PC-3 (cell line): Measurements from ENCODE around the gene ZNF322. TPM values are rescaled to one million over a fixed set of nuclear protein-coding genes. Genes with fewer than 3 reads are reported as not detected.

Experiments
- ATAC-seq: fragments of 200-7000 bp; cut with Tn5 transposase; 2 replicates; pipeline ENCODE4 v1.9.1; 2020; ENCODE audit warnings: mild to moderate bottlenecking, moderate library complexity
- BruUV-seq: library from RNA; stranded (reverse); fragments of 400-500 nt; replicated peaks from 2 replicates; lab custom pipeline; 2021; lab: Mats Ljungman, UMichigan
- CTCF ChIA-PET: fragments of 300-600 bp; sonication (Branson Sonifier 250); formaldehyde crosslinking; loops from one replicate; lab custom pipeline; 2022; ENCODE audit warnings: antibody characterized with exemption; lab: Charles Lee
- POLR2A ChIA-PET: fragments of 300-600 bp; sonication (Branson Sonifier 250); formaldehyde crosslinking; loops from one replicate; lab custom pipeline; 2022; ENCODE audit warnings: antibody characterized with exemption; ENCODE audit not compliant: unreplicated experiment; lab: Charles Lee
- DNase-seq: peaks from one replicate; pipeline ENCODE4 v3.0.0-alpha.2; 2015
- H2AFZ ChIP-seq: fragments of 300-600 bp; sonication (generic); 2 replicates; pipeline ENCODE4 v1.6.0; 2016; ENCODE audit warnings: antibody characterized with exemption, low read length
- H3F3A ChIP-seq: fragments of 300-600 bp; sonication (generic); one replicate; pipeline ENCODE4 v1.6.0; 2017; ENCODE audit warnings: antibody characterized with exemption, low read length, control low read depth, mild to moderate bottlenecking; ENCODE audit not compliant: unreplicated experiment
- H3K27ac ChIP-seq: fragments of 300-600 bp; sonication (generic); 2 replicates; pipeline ENCODE4 v1.5.1; 2016; ENCODE audit warnings: mild to moderate bottlenecking, low read length
- H3K27me3 ChIP-seq: fragments of 300-600 bp; sonication (generic); 2 replicates; pipeline ENCODE4 v1.6.1; 2016; ENCODE audit warnings: low read length, mixed read lengths
- H3K36me3 ChIP-seq: fragments of 300-600 bp; sonication (generic); 2 replicates; pipeline ENCODE4 v1.6.1; 2016; ENCODE audit warnings: low read depth, mixed run types, low read length, mixed read lengths
- H3K4me1 ChIP-seq: fragments of 300-600 bp; sonication (generic); 2 replicates; pipeline ENCODE4 v1.5.1; 2016; ENCODE audit warnings: low read length; ENCODE audit not compliant: insufficient read depth
- H3K4me2 ChIP-seq: fragments of 300-600 bp; sonication (generic); 2 replicates; pipeline ENCODE4 v1.6.0; 2016; ENCODE audit warnings: low read length
- H3K4me3 ChIP-seq: fragments of 300-600 bp; sonication (generic); 2 replicates; pipeline ENCODE4 v1.5.1; 2016; ENCODE audit warnings: mild to moderate bottlenecking, low read length, mixed read lengths
- H3K79me2 ChIP-seq: fragments of 300-600 bp; sonication (generic); 2 replicates; pipeline ENCODE4 v1.6.1; 2017; ENCODE audit warnings: low read length, mixed read lengths
- H3K9ac ChIP-seq: fragments of 300-600 bp; sonication (generic); 2 replicates; pipeline ENCODE4 v1.6.0; 2016; ENCODE audit warnings: mild to moderate bottlenecking, low read length
- H3K9me2 ChIP-seq: fragments of 300-600 bp; sonication (generic); replicated peaks from 2 replicates; pipeline ENCODE4 v1.6.1; 2016; ENCODE audit warnings: mixed run types, low read length, mixed read lengths
- H3K9me3 ChIP-seq: fragments of 300-600 bp; sonication (generic); 2 replicates; pipeline ENCODE4 v1.6.1; 2016; ENCODE audit warnings: low read length, mixed read lengths
- H4K20me1 ChIP-seq: fragments of 300-600 bp; sonication (generic); 2 replicates; pipeline ENCODE4 v1.6.1; 2016; ENCODE audit warnings: low read length, mixed read lengths
- EZH2 ChIP-seq: fragments of 300-600 bp; sonication (generic); IDR thresholded peaks from one replicate; pipeline ENCODE4 v1.6.1; 2017; ENCODE audit warnings: antibody characterized with exemption, mild to moderate bottlenecking, low read length; ENCODE audit not compliant: unreplicated experiment
- EZH2phosphoT487 ChIP-seq: fragments of 300-600 bp; sonication (generic); IDR thresholded peaks from 2 replicates; pipeline ENCODE4 v1.6.1; 2018; ENCODE audit warnings: mild to moderate bottlenecking, antibody characterized with exemption, low read length, borderline replicate concordance
- intact Hi-C: fragments of 100-400 bp; cut with micrococcal nuclease; formaldehyde crosslinking; loops from 2 replicates; pipeline ENCODE4 v1.9.0; 2023
- total RNA-seq: library from RNA; depleted of rRNA; stranded (reverse); fragments of >200 nt; gene quantifications from 2 replicates; pipeline ENCODE4 v1.2.3, GENCODE V29; 2014
- TF ChIP-seq, protein P1 (sequence below): fragments of 300-600 bp; sonication (generic); conservative IDR thresholded peaks from 2 replicates; pipeline ENCODE4 v1.5.1; 2017; ENCODE audit warnings: antibody characterized with exemption, low read depth, mild to moderate bottlenecking, low read length

ZNF322 gene
- total RNA-seq, 1 experiment from 2014 or later, result 15.7 TPM

- no peaks in the 10 kb centered on the region for H3K9me2 ChIP-seq
- H3K79me2 ChIP-seq, result no peaks in the 10 kb centered on the region
- intact Hi-C loops, result no loop called here
- no peaks in the 10 kb centered on the region for H3K27me3 ChIP-seq
- CTCF ChIA-PET, result no interaction called here
- H3K4me2 ChIP-seq, result no peak overlapping the region
- peaks cover 7% of the 10 kb centered on the region; the same call in 1 of the 2 replicates for H3K9me3 ChIP-seq
- H3K4me3 ChIP-seq, result no peak overlapping the region
- peaks cover 14% of the 10 kb centered on the region; the same call in 1 of the 2 replicates for H3K36me3 ChIP-seq
- ATAC-seq (no peak), DNase-seq (no peak)
- no peaks in the 10 kb centered on the region for H4K20me1 ChIP-seq
- no peaks in the 10 kb centered on the region for H3F3A ChIP-seq
- H3K9ac ChIP-seq, result no peak overlapping the region
- POLR2A ChIA-PET, result no interaction called here
- no peak overlapping the region for H2AFZ ChIP-seq
- H3K4me1 ChIP-seq, result no peaks in the 10 kb centered on the region
- no peak overlapping the region for H3K27ac ChIP-seq
- TF ChIP-seq EZH2phosphoT487 (no peak), EZH2 (no peak)
- TF ChIP-seq, protein P1, sequence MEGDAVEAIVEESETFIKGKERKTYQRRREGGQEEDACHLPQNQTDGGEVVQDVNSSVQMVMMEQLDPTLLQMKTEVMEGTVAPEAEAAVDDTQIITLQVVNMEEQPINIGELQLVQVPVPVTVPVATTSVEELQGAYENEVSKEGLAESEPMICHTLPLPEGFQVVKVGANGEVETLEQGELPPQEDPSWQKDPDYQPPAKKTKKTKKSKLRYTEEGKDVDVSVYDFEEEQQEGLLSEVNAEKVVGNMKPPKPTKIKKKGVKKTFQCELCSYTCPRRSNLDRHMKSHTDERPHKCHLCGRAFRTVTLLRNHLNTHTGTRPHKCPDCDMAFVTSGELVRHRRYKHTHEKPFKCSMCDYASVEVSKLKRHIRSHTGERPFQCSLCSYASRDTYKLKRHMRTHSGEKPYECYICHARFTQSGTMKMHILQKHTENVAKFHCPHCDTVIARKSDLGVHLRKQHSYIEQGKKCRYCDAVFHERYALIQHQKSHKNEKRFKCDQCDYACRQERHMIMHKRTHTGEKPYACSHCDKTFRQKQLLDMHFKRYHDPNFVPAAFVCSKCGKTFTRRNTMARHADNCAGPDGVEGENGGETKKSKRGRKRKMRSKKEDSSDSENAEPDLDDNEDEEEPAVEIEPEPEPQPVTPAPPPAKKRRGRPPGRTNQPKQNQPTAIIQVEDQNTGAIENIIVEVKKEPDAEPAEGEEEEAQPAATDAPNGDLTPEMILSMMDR, result no peak
- BruUV-seq, result no TSS peak
Measured at GRCh38 chr6:26629359-26629758, 30.2 kb downstream of the ZNF322 start.

GRCh38 chr6:26627843-26628242 is 31.7 kb downstream of the ZNF322 start:
- no peaks in the 10 kb centered on the region for H3K9me2 ChIP-seq
- no peaks in the 10 kb centered on the region for H3K4me1 ChIP-seq
- ChIA-PET CTCF (no interaction called here), POLR2A (no interaction called here)
- H3K79me2 ChIP-seq, result no peaks in the 10 kb centered on the region
- H2AFZ ChIP-seq, result no peak overlapping the region
- H3K4me2 ChIP-seq, result no peak overlapping the region
- ATAC-seq, result no peak
- H3K27me3 ChIP-seq, result no peaks in the 10 kb centered on the region
- H3K4me3 ChIP-seq, result no peak overlapping the region
- TF ChIP-seq EZH2 (no peak), EZH2phosphoT487 (no peak)
- TF ChIP-seq, protein P1, result no peak
- H3K9me3 ChIP-seq, result no peaks in the 10 kb centered on the region
- H4K20me1 ChIP-seq, result no peaks in the 10 kb centered on the region
- intact Hi-C loops, result no loop called here
- H3K27ac ChIP-seq, result no peak overlapping the region
- no peak for DNase-seq
- H3K36me3 ChIP-seq, result no peaks in the 10 kb centered on the region
- H3F3A ChIP-seq, result no peaks in the 10 kb centered on the region
- no TSS peak for BruUV-seq
- H3K9ac ChIP-seq, result no peak overlapping the region

DNA sequence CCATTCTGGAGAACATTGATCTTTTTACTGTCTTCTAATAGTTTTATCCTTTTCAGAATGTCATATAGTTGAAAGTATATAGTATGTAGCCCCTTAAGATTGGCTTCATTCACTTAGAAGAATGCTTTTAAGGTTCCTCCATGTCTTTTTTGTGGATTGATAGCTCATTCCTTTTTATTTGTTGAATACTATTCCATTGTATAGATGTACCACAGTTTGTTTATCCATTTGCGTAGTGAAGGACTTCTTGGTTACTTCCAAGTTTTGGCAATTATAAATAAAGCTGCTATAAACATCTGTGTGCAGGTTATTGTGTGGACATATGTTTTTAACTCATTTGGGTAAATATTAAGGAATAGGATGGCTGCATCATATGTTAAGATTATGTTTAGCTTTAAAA is 35.0 kb downstream of the ZNF322 start:
- CTCF ChIA-PET, result no interaction called here
- intact Hi-C loops, result no loop called here
- ATAC-seq (no peak), DNase-seq (no peak)
- no peaks in the 10 kb centered on the region for H3K27me3 ChIP-seq
- POLR2A ChIA-PET, result no interaction called here
- H3F3A ChIP-seq, result no peaks in the 10 kb centered on the region
- TF ChIP-seq, protein P1, result no peak
- TF ChIP-seq EZH2phosphoT487 (no peak), EZH2 (no peak)
- no peaks in the 10 kb centered on the region for H3K9me2 ChIP-seq
- H3K4me1 ChIP-seq, result no peaks in the 10 kb centered on the region
- no peaks in the 10 kb centered on the region for H3K79me2 ChIP-seq
- H3K27ac ChIP-seq, result no peak overlapping the region
- no peaks in the 10 kb centered on the region for H4K20me1 ChIP-seq
- no peaks in the 10 kb centered on the region for H3K36me3 ChIP-seq
- no peak overlapping the region for H3K4me2 ChIP-seq
- H2AFZ ChIP-seq, result no peak overlapping the region
- no peak overlapping the region for H3K9ac ChIP-seq
- 0 out of 2 replicates have a peak, but pooled peaks cover 9% of the 10 kb centered on the region for H3K9me3 ChIP-seq
- no peak overlapping the region for H3K4me3 ChIP-seq
- no TSS peak for BruUV-seq
